Uterus (tissue), 4 donors: ENCODE results near the gene LINGO4. TPM values are rescaled to one million over a fixed set of nuclear protein-coding genes. Genes with fewer than 3 reads are reported as not detected.

Experiments used
- DNase-seq, 2 donors: peaks; one replicate each; pipeline ENCODE4 v3.0.0-alpha.2; 2019 to 2020
- H3K27ac ChIP-seq, 2 donors: fragments of 200-600 bp; sonication (generic); 1 replicate in 1 of 2; 2 replicates in 1 of 2; pipeline ENCODE4 v1.5.1; 2016 to 2018
- H3K27me3 ChIP-seq, 2 donors: fragments of 200-600 bp; sonication (generic); one replicate each; pipeline ENCODE4 v1.5.1; 2018 to 2019; ENCODE audit warnings: control low read depth in 1 of 2
- H3K36me3 ChIP-seq, 2 donors: fragments of 200-600 bp; sonication (generic); one replicate each; pipeline ENCODE4 v1.5.1; 2019; ENCODE audit warnings: control low read depth in 1 of 2
- H3K4me1 ChIP-seq, 2 donors: fragments of 200-600 bp; sonication (generic); one replicate each; pipeline ENCODE4 v1.5.1; 2018 to 2019; ENCODE audit warnings: control low read depth in 1 of 2
- H3K4me3 ChIP-seq, 2 donors: fragments of 200-600 bp; sonication (generic); 1 replicate in 1 of 2; 2 replicates in 1 of 2; pipeline ENCODE4 v1.5.1; 2018 to 2019; ENCODE audit warnings: mild to moderate bottlenecking in 1 of 2
- H3K9me3 ChIP-seq, 2 donors: fragments of 200-600 bp; sonication (generic); one replicate each; pipeline ENCODE4 v1.5.1; 2019; ENCODE audit warnings: control low read depth in 1 of 2
- CTCF ChIP-seq, 4 experiments: fragments of 200-600 bp in 2 of 4; fragments of 450-650 bp in 2 of 4; sonication (generic) in 2 of 4; IDR thresholded peaks; one replicate each; pipeline ENCODE4 v1.5.1; 2016 to 2019; ENCODE audit warnings: antibody characterized with exemption in 4 of 4, mild to moderate bottlenecking in 2 of 4, moderate library complexity in 1 of 4
- POLR2A ChIP-seq, 2 donors: fragments of 450-650 bp; IDR thresholded peaks; one replicate each; pipeline ENCODE4 v1.6.1; 2016; ENCODE audit warnings: antibody characterized with exemption in 2 of 2, mild to moderate bottlenecking in 1 of 2, moderate library complexity in 1 of 2
- intact Hi-C: fragments of 100-400 bp; cut with DNase I; formaldehyde crosslinking; loops from one replicate; pipeline ENCODE4 v1.15.1; 2023; ENCODE audit warnings: low total_unique reads
- total RNA-seq, 4 donors: library from RNA; depleted of rRNA in 3 of 4; stranded (reverse); fragments of >200 nt in 3 of 4; gene quantifications; one replicate each; pipeline versions ENCODE4 v1.1.0 to v1.2.4, GENCODE V29; 2014 to 2023
- donor health status: DM: yes; HTN: yes; CAD: no.

LINGO4 gene
- total RNA-seq, 4 donors from 2014 or later, result 0.14 TPM; not detected in 3

- no peak overlapping the region for H3K27ac ChIP-seq
- intact Hi-C loops, result no loop called here
Measured at GRCh38 chr1:151834239-151834638, 29.0 kb upstream of the LINGO4 start.

DNA sequence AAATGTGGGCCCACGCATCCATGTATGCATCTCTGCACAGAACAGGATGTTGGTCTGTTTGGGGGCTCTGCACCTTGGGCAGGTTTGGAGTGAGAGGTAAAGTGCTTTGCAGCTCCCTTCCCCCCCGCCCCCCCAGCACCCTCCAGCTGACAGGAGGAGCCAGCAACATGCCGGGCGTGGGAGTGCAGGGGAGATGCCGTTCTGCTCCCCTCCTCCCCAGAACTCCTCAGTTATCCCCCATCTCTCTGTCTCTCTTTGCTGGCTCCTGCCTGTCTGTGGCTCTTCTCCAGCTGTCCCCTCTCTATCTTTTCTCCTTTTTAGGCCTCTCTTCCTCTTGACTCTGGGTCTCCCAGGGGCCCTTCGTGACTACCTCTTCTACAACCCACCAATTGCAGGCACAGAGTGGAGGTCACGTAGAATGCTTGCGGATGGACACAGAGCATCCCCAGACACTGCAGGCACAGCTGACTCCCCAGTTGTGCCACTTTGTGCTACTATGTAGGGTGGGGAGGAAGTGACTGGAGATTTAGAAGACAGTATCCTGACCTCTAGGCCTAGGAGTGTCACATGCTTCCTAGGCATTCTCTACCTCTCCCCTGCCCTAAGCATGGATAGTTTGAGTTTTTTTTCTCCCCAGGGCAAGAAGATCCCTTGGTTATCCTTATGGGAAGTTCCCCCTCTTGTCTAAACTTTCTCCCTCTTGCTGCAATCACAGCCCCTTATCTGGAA lies 28.1 kb upstream of the LINGO4 start:
- Histone ChIP-seq H3K4me1 (no peaks in the 10 kb centered on the region), H3K4me3 (no peak overlapping the region), H3K27me3 (peaks cover 3 to 5% of the 10 kb centered on the region in 2 donors), H3K27ac (no peak overlapping the region), H3K36me3 (no peaks in the 10 kb centered on the region), H3K9me3 (no peaks in the 10 kb centered on the region)
- intact Hi-C loops, result no loop called here
- no peak for TF ChIP-seq POLR2A (IDR thresholded peaks at IDR 0.05)
- TF ChIP-seq CTCF (IDR thresholded peaks at IDR 0.05), result no peak
- DNase-seq, result no peak

More at GRCh38 chr1:151834239-151834638, 29.0 kb upstream of the LINGO4 start:
- no peaks in the 10 kb centered on the region for H3K36me3 ChIP-seq
- TF ChIP-seq POLR2A (IDR thresholded peaks at IDR 0.05) (no peak), CTCF (IDR thresholded peaks at IDR 0.05) (no peak)
- peaks cover 7 to 10% of the 10 kb centered on the region in 2 donors for H3K27me3 ChIP-seq
- H3K4me1 ChIP-seq, result no peaks in the 10 kb centered on the region
- DNase-seq, result no peak
- no peak overlapping the region for H3K4me3 ChIP-seq
- no peaks in the 10 kb centered on the region for H3K9me3 ChIP-seq

- Histone ChIP-seq H3K9me3 (no peaks in the 10 kb centered on the region), H3K4me3 (no peak overlapping the region), H3K4me1 (no peaks in the 10 kb centered on the region), H3K27ac (no peak overlapping the region), H3K36me3 (no peaks in the 10 kb centered on the region), H3K27me3 (no peaks in the 10 kb centered on the region)
- DNase-seq, result peak; percentile 33 to 34
- intact Hi-C loops, result no loop called here
- TF ChIP-seq POLR2A (IDR thresholded peaks at IDR 0.05) (no peak), CTCF (IDR thresholded peaks at IDR 0.05) (no peak)
Measured at GRCh38 chr1:151832318-151832980, 27.2 kb upstream of the LINGO4 start.

DNA sequence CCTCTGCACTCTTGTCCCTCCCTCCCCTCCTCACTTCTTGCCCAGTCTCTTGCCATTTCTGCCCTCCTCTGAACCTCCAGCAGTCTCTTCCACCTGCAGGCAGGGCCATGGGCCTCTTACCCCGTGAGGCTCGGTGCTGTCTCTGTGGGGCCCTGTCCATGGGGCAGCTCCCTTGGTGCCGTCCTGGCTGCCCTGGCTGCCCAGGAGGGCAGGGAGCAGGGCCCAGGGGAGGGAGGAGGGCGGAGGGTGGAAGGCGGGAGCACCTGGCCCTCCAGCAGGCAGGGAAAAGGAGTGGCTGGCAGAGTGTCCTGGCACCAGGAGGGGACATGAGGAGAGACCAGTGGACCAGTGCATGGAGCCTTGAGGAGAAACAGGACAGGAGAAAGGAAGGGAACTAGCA lies 26.4 kb upstream of the LINGO4 start, which contains the start of gene RORC:
Gene RORC, minus strand, starts transcription at position 198 of the 400 bp plus-strand sequence. Its CDS starts 38 bp downstream, at position 160.
- H3K4me3 ChIP-seq, result no peak within 1 kb of the TSS
- no peak within 1 kb of the TSS for H3K27ac ChIP-seq
- intact Hi-C loops, result no loop called here
- no peaks in the 10 kb centered on the region for H3K27me3 ChIP-seq
- no peaks in the 10 kb centered on the region for H3K36me3 ChIP-seq
- TF ChIP-seq POLR2A (IDR thresholded peaks at IDR 0.05), result peak in 1 of 2 donors; percentile 43
- TF ChIP-seq CTCF (IDR thresholded peaks at IDR 0.05), result no peak
- DNase-seq, result no peak
- H3K9me3 ChIP-seq, result no peaks in the 10 kb centered on the region
- H3K4me1 ChIP-seq, result no peaks in the 10 kb centered on the region

DNA sequence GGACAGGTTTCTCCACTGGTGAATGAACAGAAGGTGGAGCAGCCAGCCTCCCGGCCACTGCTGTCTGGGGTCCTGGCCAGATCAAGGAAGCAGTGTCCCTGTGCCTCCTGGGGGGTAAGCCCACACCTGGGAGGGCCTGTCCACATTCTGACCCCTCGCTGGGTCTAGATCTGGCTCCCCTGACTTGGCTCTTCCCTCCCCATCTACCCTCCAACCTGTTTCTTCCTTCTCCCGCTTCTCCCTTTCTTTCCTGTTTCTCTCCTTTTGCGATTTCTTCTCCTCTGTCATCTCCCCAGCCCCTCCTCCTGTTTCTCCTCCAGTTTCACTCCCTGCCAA lies 26.0 kb upstream of the LINGO4 start:
- Histone ChIP-seq H3K27me3 (no peaks in the 10 kb centered on the region), H3K27ac (no peak overlapping the region), H3K9me3 (no peaks in the 10 kb centered on the region), H3K4me3 (no peak overlapping the region), H3K36me3 (no peaks in the 10 kb centered on the region), H3K4me1 (no peaks in the 10 kb centered on the region)
- DNase-seq, result no peak
- TF ChIP-seq POLR2A (IDR thresholded peaks at IDR 0.05) (no peak), CTCF (IDR thresholded peaks at IDR 0.05) (no peak)
- intact Hi-C loops, result no loop called here
